ENCODE data around the gene FBXO7.

The FBXO7 gene

GRCh38 chr22:32486656-32487390 is 12.2 kb downstream of the FBXO7 start:
- no peak for TF ChIP-seq CTCF (conservative IDR thresholded peaks at IDR 0.05; ENCODE audit: control insufficient read depth, insufficient read depth, low read depth, low read length)
- H3K4me3 ChIP-seq (ENCODE audit: control insufficient read depth, low read depth, low read length): no peak overlapping the region
- no peak for DNase-seq (ENCODE audit: low read depth)

- no peak for TF ChIP-seq CTCF (conservative IDR thresholded peaks at IDR 0.05; ENCODE audit: control insufficient read depth, insufficient read depth, low read depth, low read length)
- no peak overlapping the region for H3K4me3 ChIP-seq (ENCODE audit: control insufficient read depth, low read depth, low read length)
- no peak for DNase-seq (ENCODE audit: low read depth)
These were observed 12.8 kb downstream of the FBXO7 start for GRCh38 chr22:32487461-32487860.

GRCh38 chr22:32489377-32489776 is 14.8 kb downstream of the FBXO7 start:
- no peak for TF ChIP-seq CTCF (conservative IDR thresholded peaks at IDR 0.05; ENCODE audit: control insufficient read depth, insufficient read depth, low read depth, low read length)
- no peak overlapping the region for H3K4me3 ChIP-seq (ENCODE audit: control insufficient read depth, low read depth, low read length)
- no peak for DNase-seq (ENCODE audit: low read depth)

GRCh38 chr22:32490279-32490678 is 15.7 kb downstream of the FBXO7 start:
- DNase-seq (ENCODE audit: low read depth): no peak
- no peak for TF ChIP-seq CTCF (conservative IDR thresholded peaks at IDR 0.05; ENCODE audit: control insufficient read depth, insufficient read depth, low read depth, low read length)
- H3K4me3 ChIP-seq (ENCODE audit: control insufficient read depth, low read depth, low read length): no peak overlapping the region

- H3K4me3 ChIP-seq (ENCODE audit: control insufficient read depth, low read depth, low read length): no peak overlapping the region
- no peak for DNase-seq (ENCODE audit: low read depth)
- no peak for TF ChIP-seq CTCF (conservative IDR thresholded peaks at IDR 0.05; ENCODE audit: control insufficient read depth, insufficient read depth, low read depth, low read length)
These were observed 17.5 kb downstream of the FBXO7 start for GRCh38 chr22:32492111-32492510.

GRCh38 chr22:32493551-32493950 is 18.9 kb downstream of the FBXO7 start:
- H3K4me3 ChIP-seq (ENCODE audit: control insufficient read depth, low read depth, low read length): no peak overlapping the region
- no peak for TF ChIP-seq CTCF (conservative IDR thresholded peaks at IDR 0.05; ENCODE audit: control insufficient read depth, insufficient read depth, low read depth, low read length)
- no peak for DNase-seq (ENCODE audit: low read depth)
